Measurements from ENCODE around the gene TCHP. TPM values are rescaled to one million over a fixed set of nuclear protein-coding genes. Genes with fewer than 3 reads are reported as not detected.
A peak's percentile ranks its signal among the peaks of the same experiment; 100 is the strongest.

TCHP gene
- total RNA-seq, 1 experiment from 2014 or later: 13.3 TPM

GRCh38 chr12:109878749-109879148 is 21.3 kb upstream of the TCHP start:
- no peaks in the 10 kb centered on the region for H3K9me3 ChIP-seq (ENCODE audit: control insufficient read depth, low read depth, low read length)
- H3K27ac ChIP-seq (ENCODE audit: insufficient read length, low read depth, low read length): no peak overlapping the region
- H3K27me3 ChIP-seq (ENCODE audit: insufficient read depth, low read length): no peaks in the 10 kb centered on the region
- H4K91ac ChIP-seq (ENCODE audit: insufficient read length, low read depth, low read length): no peak overlapping the region
- no peak overlapping the region for H2AK5ac ChIP-seq (ENCODE audit: insufficient read length, low read length)
- no peak overlapping the region for H3K18ac ChIP-seq (ENCODE audit: insufficient read length, low read depth, low read length)
- no peak overlapping the region for H3K23ac ChIP-seq (ENCODE audit: insufficient read length, low read depth, low read length)
- peak overlapping the region; percentile 12 for H3K9ac ChIP-seq (ENCODE audit: extremely low read depth, insufficient read length, low read length)
- no peak overlapping the region for H3T11ph ChIP-seq (ENCODE audit: low read length)
- no peak overlapping the region for H2BK12ac ChIP-seq (ENCODE audit: insufficient read length, low read depth, low read length)
- H4K20me1 ChIP-seq (ENCODE audit: control insufficient read depth, insufficient read depth, insufficient read length): no peaks in the 10 kb centered on the region
- Mint-ChIP-seq H3K36me3 (ENCODE audit: insufficient read depth in 1 of 3, low read depth in 3 of 3) (no peaks in the 10 kb centered on the region; a peak in 1 of 7 replicates), H3K4me3 (peak overlapping the region; percentile 86 to 96), H3K4me1 (peaks cover 37 to 42% of the 10 kb centered on the region in 2 experiments), H3K27me3 (ENCODE audit: low read depth) (peaks cover 6% of the 10 kb centered on the region), H3K9me3 (no peaks in the 10 kb centered on the region; a peak in 1 of 5 replicates), H3K27ac (no peak overlapping the region)
- WGBS (ENCODE audit: extremely low coverage, insufficient read length, low lambda C conversion rate): no CpG with 5 or more reads among the region's 7 CpGs
- DNase-seq: no peak
- H2BK20ac ChIP-seq (ENCODE audit: low read depth, low read length, poor library complexity, severe bottlenecking): no peak overlapping the region
- peaks cover 8% of the 10 kb centered on the region; the same call in 1 of the 2 replicates for H3K79me2 ChIP-seq (ENCODE audit: insufficient read depth, low read length)
- no peak overlapping the region for H4K5ac ChIP-seq (ENCODE audit: insufficient read length, low read depth, low read length)
- peak overlapping the region; percentile 97 for H3K4me2 ChIP-seq (ENCODE audit: insufficient read depth, insufficient read length, low read length)
- no peak overlapping the region for H2BK120ac ChIP-seq (ENCODE audit: low read depth, low read length, poor library complexity, severe bottlenecking)
- no peak overlapping the region for H3K4ac ChIP-seq (ENCODE audit: low read depth, low read length)
- no peaks in the 10 kb centered on the region for H3K79me1 ChIP-seq (ENCODE audit: insufficient read depth, low read depth, low read length, poor library complexity, severe bottlenecking)
- no peak overlapping the region for H2AFZ ChIP-seq (ENCODE audit: low read length)
- no peak overlapping the region for H3K56ac ChIP-seq (ENCODE audit: insufficient read length, low read depth, low read length)
- no peak overlapping the region for H2BK5ac ChIP-seq (ENCODE audit: insufficient read length, low read length)
- peaks cover 12% of the 10 kb centered on the region for H3K4me1 ChIP-seq (ENCODE audit: insufficient read depth, low read length)
- peaks cover 11% of the 10 kb centered on the region for H3K23me2 ChIP-seq (ENCODE audit: insufficient read length, low read depth, low read length, poor library complexity, severe bottlenecking)
- no peak overlapping the region for H2BK15ac ChIP-seq (ENCODE audit: low read depth, low read length)
- no peak overlapping the region for H3K14ac ChIP-seq (ENCODE audit: insufficient read depth, low read length)
- no peak overlapping the region for H4K8ac ChIP-seq (replicated peaks; ENCODE audit: insufficient read length, low read depth, low read length)
- TF ChIP-seq CTCF (conservative IDR thresholded peaks at IDR 0.05): no peak

Data from H9 (cell line).